Kasumi-1 (cell line): ENCODE results near the gene SUSD2.
"Not testable (repeated sequence)": the region's sequence is repeated elsewhere in the genome, so short reads cannot be mapped to it uniquely, and the experiment has no call there.

Experiments
- DNase-seq, 2 experiments: peaks; one replicate each; lab custom pipeline; 2025; lab: John Stamatoyannopoulos, UW

The SUSD2 gene

GRCh38 chr22:24189249-24190158 is 8.2 kb downstream of the SUSD2 start:
- DNase-seq: peak; percentile 64 to 65

- no peak for DNase-seq
Observed at GRCh38 chr22:24190159-24190540, 8.9 kb downstream of the SUSD2 start.

- DNase-seq: no peak
Observed at GRCh38 chr22:24190596-24191208, 9.4 kb downstream of the SUSD2 start.

- peak in 1 of 2 experiments; percentile 11 for DNase-seq
Observed at GRCh38 chr22:24191381-24191841, 10.1 kb downstream of the SUSD2 start.

- DNase-seq: no peak
Observed at GRCh38 chr22:24191893-24192292, 10.6 kb downstream of the SUSD2 start.

GRCh38 chr22:24198682-24199052 is 17.4 kb downstream of the SUSD2 start:
- no peak for DNase-seq

GRCh38 chr22:24200619-24201212 is 19.4 kb downstream of the SUSD2 start:
- no peak for DNase-seq

- no peak for DNase-seq
Observed at GRCh38 chr22:24201681-24202614, 20.7 kb downstream of the SUSD2 start.

GRCh38 chr22:24203856-24204255 is 22.6 kb downstream of the SUSD2 start:
- not testable (repeated sequence) for DNase-seq

- peak; percentile 7 to 21 for DNase-seq
Observed at GRCh38 chr22:24205438-24206195, 24.3 kb downstream of the SUSD2 start.

- peak; percentile 50 for DNase-seq
Observed at GRCh38 chr22:24206460-24207263, 25.4 kb downstream of the SUSD2 start.

- peak in 1 of 2 experiments; percentile 9 for DNase-seq
Observed at GRCh38 chr22:24207264-24208011, 26.2 kb downstream of the SUSD2 start.

- peak; percentile 66 to 69 for DNase-seq
Observed at GRCh38 chr22:24208012-24208749, 26.9 kb downstream of the SUSD2 start.

- DNase-seq: no peak
Observed at GRCh38 chr22:24209016-24209415, 27.7 kb downstream of the SUSD2 start.

- DNase-seq: no peak
Observed at GRCh38 chr22:24209687-24210086, 28.4 kb downstream of the SUSD2 start.

- DNase-seq: not testable (repeated sequence)
Observed at GRCh38 chr22:24210409-24210808, 29.1 kb downstream of the SUSD2 start.

GRCh38 chr22:24211716-24212115 is 30.4 kb downstream of the SUSD2 start:
- DNase-seq: not testable (repeated sequence)

GRCh38 chr22:24213111-24213510 is 31.8 kb downstream of the SUSD2 start:
- DNase-seq: not testable (repeated sequence)
